Measurements from ENCODE around the gene PHETA1. TPM values are rescaled to one million over a fixed set of nuclear protein-coding genes. Genes with fewer than 3 reads are reported as not detected.

Gene PHETA1
- total RNA-seq, 1 donor from 2014 or later = 5.6 TPM

- Histone ChIP-seq H3K27me3 (no peaks in the 10 kb centered on the region), H3K4me1 (no peaks in the 10 kb centered on the region), H3K27ac (no peak overlapping the region), H3K9me3 (no peaks in the 10 kb centered on the region), H3K36me3 (peaks cover 0 to 17% of the 10 kb centered on the region in 2 donors), H3K4me3 (no peak overlapping the region)
- intact Hi-C loops (cut with DNase I) = no loop called here
- TF ChIP-seq CTCF (IDR thresholded peaks at IDR 0.05) (no peak), POLR2AphosphoS5 (IDR thresholded peaks at IDR 0.05; ENCODE audit: insufficient read depth in 1 of 2, low read depth in 1 of 2) (no peak), POLR2A (IDR thresholded peaks at IDR 0.05) (no peak)
- DNase-seq (ENCODE audit: extremely low spot score in 2 of 2) = no peak
These were observed 9.0 kb downstream of the PHETA1 start for GRCh38 chr12:111359914-111360276.

- intact Hi-C loops (cut with DNase I) = no loop called here
- Histone ChIP-seq H3K9me3 (no peaks in the 10 kb centered on the region), H3K27me3 (no peaks in the 10 kb centered on the region), H3K36me3 (peaks cover 0 to 17% of the 10 kb centered on the region in 2 donors), H3K4me3 (no peak overlapping the region), H3K27ac (no peak overlapping the region), H3K4me1 (no peaks in the 10 kb centered on the region)
- TF ChIP-seq CTCF (IDR thresholded peaks at IDR 0.05) (no peak), POLR2AphosphoS5 (IDR thresholded peaks at IDR 0.05; ENCODE audit: insufficient read depth in 1 of 2, low read depth in 1 of 2) (no peak), POLR2A (IDR thresholded peaks at IDR 0.05) (no peak)
- no peak for DNase-seq (ENCODE audit: extremely low spot score in 2 of 2)
These were observed 9.5 kb downstream of the PHETA1 start for GRCh38 chr12:111359231-111359913.

GRCh38 chr12:111355201-111355925 is 13.5 kb downstream of the PHETA1 start:
- Histone ChIP-seq H3K27me3 (no peaks in the 10 kb centered on the region), H3K4me1 (no peaks in the 10 kb centered on the region), H3K27ac (no peak overlapping the region), H3K4me3 (no peak overlapping the region), H3K36me3 (no peaks in the 10 kb centered on the region), H3K9me3 (no peaks in the 10 kb centered on the region)
- intact Hi-C loops (cut with DNase I) = no loop called here
- no peak for DNase-seq (ENCODE audit: extremely low spot score in 2 of 2)
- TF ChIP-seq POLR2AphosphoS5 (IDR thresholded peaks at IDR 0.05; ENCODE audit: insufficient read depth in 1 of 2, low read depth in 1 of 2) (no peak), POLR2A (IDR thresholded peaks at IDR 0.05) (no peak), CTCF (IDR thresholded peaks at IDR 0.05) (no peak)

GRCh38 chr12:111354511-111354910 is 14.4 kb downstream of the PHETA1 start:
- intact Hi-C loops (cut with DNase I) = no loop called here
- TF ChIP-seq POLR2AphosphoS5 (IDR thresholded peaks at IDR 0.05; ENCODE audit: insufficient read depth in 1 of 2, low read depth in 1 of 2) (no peak), CTCF (IDR thresholded peaks at IDR 0.05) (no peak), POLR2A (IDR thresholded peaks at IDR 0.05) (no peak)
- Histone ChIP-seq H3K27me3 (no peaks in the 10 kb centered on the region), H3K4me3 (no peak overlapping the region), H3K9me3 (no peaks in the 10 kb centered on the region), H3K27ac (no peak overlapping the region), H3K4me1 (no peaks in the 10 kb centered on the region), H3K36me3 (no peaks in the 10 kb centered on the region)
- no peak for DNase-seq (ENCODE audit: extremely low spot score in 2 of 2)

All from vagina (tissue), 2 donors.